Liver (tissue), 9 donors: ENCODE data around the gene PRICKLE3. TPM values are rescaled to one million over a fixed set of nuclear protein-coding genes. Genes with fewer than 3 reads are reported as not detected.

ENCODE experiments used
- DNase-seq: peaks from one replicate; pipeline ENCODE4 v3.0.0-alpha.2; 2017; ENCODE audit warnings: low spot score
- H3K27ac ChIP-seq, 2 donors: one replicate each; pipeline ENCODE4 v1.7.0; 2013; ENCODE audit warnings: inconsistent platforms in 2 of 2, low read length in 2 of 2, control low read depth in 1 of 2, low read depth in 1 of 2, mild to moderate bottlenecking in 1 of 2
- H3K27me3 ChIP-seq, 4 donors: one replicate each; pipeline versions ENCODE4 v1.6.1 to v1.7.0; 2013; ENCODE audit warnings: low read length in 3 of 4, inconsistent platforms in 1 of 4, mild to moderate bottlenecking in 1 of 4, moderate library complexity in 1 of 4; ENCODE audit not compliant: control insufficient read depth in 4 of 4, insufficient read depth in 4 of 4
- H3K36me3 ChIP-seq, 4 donors: one replicate each; pipeline versions ENCODE4 v1.6.1 to v1.7.0; 2013; ENCODE audit warnings: low read length in 3 of 4, mild to moderate bottlenecking in 3 of 4, low read depth in 1 of 4, moderate library complexity in 1 of 4; ENCODE audit not compliant: control insufficient read depth in 4 of 4, insufficient read depth in 3 of 4
- H3K4me1 ChIP-seq, 4 donors: one replicate each; pipeline versions ENCODE4 v1.6.1 to v1.7.0; 2013; ENCODE audit warnings: low read length in 3 of 4, mild to moderate bottlenecking in 3 of 4, moderate library complexity in 1 of 4; ENCODE audit not compliant: control insufficient read depth in 4 of 4, insufficient read depth in 4 of 4
- H3K4me3 ChIP-seq, 3 donors: one replicate each; pipeline versions ENCODE4 v1.6.1 to v1.7.0; 2013; ENCODE audit warnings: low read length in 3 of 3, control low read depth in 1 of 3, low read depth in 1 of 3, mild to moderate bottlenecking in 1 of 3
- H3K9ac ChIP-seq, 2 donors: one replicate each; pipeline ENCODE4 v1.7.0; 2013; ENCODE audit warnings: low read length in 2 of 2, mild to moderate bottlenecking in 2 of 2, moderate library complexity in 2 of 2, control low read depth in 1 of 2, low read depth in 1 of 2
- H3K9me3 ChIP-seq, 4 donors: one replicate each; pipeline versions ENCODE4 v1.6.1 to v1.7.0; 2013; ENCODE audit warnings: low read length in 3 of 4; ENCODE audit not compliant: control insufficient read depth in 4 of 4
- CTCF ChIP-seq: fragments of 150-350 bp; IDR thresholded peaks from 2 replicates; pipeline ENCODE4 v1.5.1; 2017; ENCODE audit warnings: improper control_type of control experiment, low read depth, low read length; ENCODE audit not compliant: missing input control
- FOXA1 ChIP-seq: IDR thresholded peaks from 2 replicates; pipeline ENCODE4 v1.6.1; 2016; ENCODE audit warnings: antibody characterized with exemption
- FOXA2 ChIP-seq: IDR thresholded peaks from 2 replicates; pipeline ENCODE4 v1.6.1; 2016; ENCODE audit warnings: antibody characterized with exemption
- HNF4A ChIP-seq, 2 donors: conservative IDR thresholded peaks; 2 replicates each; pipeline ENCODE4 v1.6.1; 2016; ENCODE audit warnings: antibody characterized with exemption in 2 of 2, mild to moderate bottlenecking in 2 of 2
- HNF4G ChIP-seq: IDR thresholded peaks from 2 replicates; pipeline ENCODE4 v1.6.1; 2016; ENCODE audit warnings: antibody characterized with exemption
- JUND ChIP-seq, 2 donors: IDR thresholded peaks; 2 replicates each; pipeline ENCODE4 v1.6.1; 2016; ENCODE audit warnings: antibody characterized with exemption in 2 of 2
- NR2F2 ChIP-seq: IDR thresholded peaks from 2 replicates; pipeline ENCODE4 v1.6.1; 2016; ENCODE audit warnings: antibody characterized with exemption
- RAD21 ChIP-seq, 2 donors: IDR thresholded peaks; 2 replicates each; pipeline ENCODE4 v1.6.1; 2016; ENCODE audit warnings: antibody characterized with exemption in 2 of 2, mild to moderate bottlenecking in 2 of 2
- REST ChIP-seq: IDR thresholded peaks from 2 replicates; pipeline ENCODE4 v1.6.1; 2016; ENCODE audit warnings: antibody characterized with exemption, mild to moderate bottlenecking
- RXRA ChIP-seq, 2 donors: IDR thresholded peaks; 2 replicates each; pipeline ENCODE4 v1.6.1; 2017 to 2018; ENCODE audit warnings: antibody characterized with exemption in 2 of 2, mild to moderate bottlenecking in 1 of 2
- TAF1 ChIP-seq: conservative IDR thresholded peaks from 2 replicates; pipeline ENCODE4 v1.6.1; 2016; ENCODE audit warnings: antibody characterized with exemption, mild to moderate bottlenecking
- YY1 ChIP-seq: IDR thresholded peaks from 2 replicates; pipeline ENCODE4 v1.6.1; 2016; ENCODE audit warnings: antibody characterized with exemption, mild to moderate bottlenecking
- WGBS: extraction: QIAGEN DNeasy Blood & Tissue Kit; methylation state at CpG from one replicate; pipeline ENCODE4 v1.1.7; 2013; 5-methylcytosine and 5-hydroxymethylcytosine counted together
- polyA plus RNA-seq, 2 donors: library from polyadenylated mRNA; stranded (reverse) in 1 of 2; unstranded in 1 of 2; fragments of 200-250 nt in 1 of 2; fragments of >200 nt in 1 of 2; fragmentation: Nextera tagmentation in 1 of 2; extraction: Ambion mirVana in 1 of 2; gene quantifications; one replicate each; pipeline versions ENCODE4 v1.2.1 to v1.2.3, GENCODE V29; 2013 to 2015
- total RNA-seq, 2 donors: library from RNA; depleted of rRNA; stranded (reverse); fragments of >200 nt; gene quantifications; one replicate each; pipeline ENCODE4 v1.2.3, GENCODE V29; 2014
- TF ChIP-seq, protein P1 (sequence below): IDR thresholded peaks from 2 replicates; pipeline ENCODE4 v1.6.1; 2016; ENCODE audit warnings: antibody characterized with exemption
- TF ChIP-seq, protein P2 (sequence below): IDR thresholded peaks from 2 replicates; pipeline ENCODE4 v1.6.1; 2016; ENCODE audit warnings: antibody characterized with exemption
- donor health status: healthy.
- donor health status: healthy.
- donor health status: healthy.
- donor health status: healthy.
- donor health status: healthy.

PRICKLE3 gene
- total and polyA plus RNA-seq, 4 donors: 2.1 to 6.5 (median 2.9) TPM

DNA sequence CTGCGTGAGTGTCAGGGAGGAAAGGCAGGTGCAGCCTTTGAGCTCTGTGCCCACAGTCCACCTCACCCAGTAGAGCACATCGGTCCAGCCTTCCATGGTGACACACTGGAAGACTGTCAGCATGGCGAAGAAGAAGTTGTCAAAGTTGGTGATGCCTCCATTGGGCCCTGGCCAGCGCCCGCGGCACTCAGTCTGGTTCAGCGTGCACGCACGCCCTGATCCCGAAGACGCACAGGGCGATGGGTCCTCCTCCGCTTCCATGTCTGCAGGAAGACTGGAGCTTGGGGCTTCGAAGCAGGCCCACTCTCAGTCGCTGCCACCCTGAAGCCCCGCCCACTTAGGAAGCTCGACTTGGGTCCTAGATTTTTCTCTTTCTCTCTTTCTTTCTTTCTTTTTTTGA is 42.0 kb upstream of the PRICKLE3 start:
- Histone ChIP-seq H3K27ac (no peak overlapping the region), H3K4me3 (no peak overlapping the region), H3K4me1 (no peaks in the 10 kb centered on the region), H3K27me3 (peaks cover 0 to 2% (median 0%) of the 10 kb centered on the region in 4 donors), H3K9me3 (no peaks in the 10 kb centered on the region), H3K9ac (no peak overlapping the region), H3K36me3 (no peaks in the 10 kb centered on the region)
- TF ChIP-seq YY1: no peak
- no peak for TF ChIP-seq REST
- TF ChIP-seq, protein P1, sequence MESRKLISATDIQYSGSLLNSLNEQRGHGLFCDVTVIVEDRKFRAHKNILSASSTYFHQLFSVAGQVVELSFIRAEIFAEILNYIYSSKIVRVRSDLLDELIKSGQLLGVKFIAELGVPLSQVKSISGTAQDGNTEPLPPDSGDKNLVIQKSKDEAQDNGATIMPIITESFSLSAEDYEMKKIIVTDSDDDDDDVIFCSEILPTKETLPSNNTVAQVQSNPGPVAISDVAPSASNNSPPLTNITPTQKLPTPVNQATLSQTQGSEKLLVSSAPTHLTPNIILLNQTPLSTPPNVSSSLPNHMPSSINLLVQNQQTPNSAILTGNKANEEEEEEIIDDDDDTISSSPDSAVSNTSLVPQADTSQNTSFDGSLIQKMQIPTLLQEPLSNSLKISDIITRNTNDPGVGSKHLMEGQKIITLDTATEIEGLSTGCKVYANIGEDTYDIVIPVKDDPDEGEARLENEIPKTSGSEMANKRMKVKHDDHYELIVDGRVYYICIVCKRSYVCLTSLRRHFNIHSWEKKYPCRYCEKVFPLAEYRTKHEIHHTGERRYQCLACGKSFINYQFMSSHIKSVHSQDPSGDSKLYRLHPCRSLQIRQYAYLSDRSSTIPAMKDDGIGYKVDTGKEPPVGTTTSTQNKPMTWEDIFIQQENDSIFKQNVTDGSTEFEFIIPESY: no peak
- no peak for TF ChIP-seq HNF4A (conservative IDR thresholded peaks at IDR 0.05)
- no peak for TF ChIP-seq RAD21 (IDR thresholded peaks at IDR 0.05)
- no peak for TF ChIP-seq RXRA (IDR thresholded peaks at IDR 0.05)
- TF ChIP-seq FOXA1: no peak
- TF ChIP-seq NR2F2: no peak
- no peak for DNase-seq
- WGBS: 90% methylated on average over 17 of the region's 17 CpGs

- H3K9ac ChIP-seq: no peak overlapping the region
- H3K27ac ChIP-seq: no peak overlapping the region
- H3K9me3 ChIP-seq: no peaks in the 10 kb centered on the region
- H3K4me3 ChIP-seq: no peak overlapping the region
- WGBS: 75% methylated on average over 2 of the region's 2 CpGs
- no peak for DNase-seq
- H3K27me3 ChIP-seq: peaks cover 0 to 2% (median 0%) of the 10 kb centered on the region in 4 donors
- no peak for TF ChIP-seq JUND (IDR thresholded peaks at IDR 0.05)
- no peaks in the 10 kb centered on the region for H3K4me1 ChIP-seq
- H3K36me3 ChIP-seq: no peaks in the 10 kb centered on the region
These were observed 41.6 kb upstream of the PRICKLE3 start for GRCh38 chrX:49227726-49228125.

GRCh38 chrX:49226946-49227345 is 40.8 kb upstream of the PRICKLE3 start:
- no peak overlapping the region for H3K9ac ChIP-seq
- no peak overlapping the region for H3K4me3 ChIP-seq
- no peak for DNase-seq
- no peaks in the 10 kb centered on the region for H3K4me1 ChIP-seq
- peaks cover 0 to 2% (median 0%) of the 10 kb centered on the region in 4 donors for H3K27me3 ChIP-seq
- WGBS: 91% methylated on average over 9 of the region's 9 CpGs
- H3K27ac ChIP-seq: no peak overlapping the region
- H3K9me3 ChIP-seq: no peaks in the 10 kb centered on the region
- H3K36me3 ChIP-seq: no peaks in the 10 kb centered on the region
- TF ChIP-seq REST (no peak), HNF4G (no peak), FOXA2 (no peak), RAD21 (IDR thresholded peaks at IDR 0.05) (no peak), RXRA (IDR thresholded peaks at IDR 0.05) (no peak), JUND (IDR thresholded peaks at IDR 0.05) (no peak), NR2F2 (no peak), YY1 (no peak), CTCF (no peak), TAF1 (no peak), HNF4A (conservative IDR thresholded peaks at IDR 0.05) (no peak)
- TF ChIP-seq, protein P2, sequence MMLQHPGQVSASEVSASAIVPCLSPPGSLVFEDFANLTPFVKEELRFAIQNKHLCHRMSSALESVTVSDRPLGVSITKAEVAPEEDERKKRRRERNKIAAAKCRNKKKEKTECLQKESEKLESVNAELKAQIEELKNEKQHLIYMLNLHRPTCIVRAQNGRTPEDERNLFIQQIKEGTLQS: no peak
- TF ChIP-seq, protein P1: no peak
